HepG2 (cell line): Measurements from ENCODE around the gene WDR35. TPM values are rescaled to one million over a fixed set of nuclear protein-coding genes. Genes with fewer than 3 reads are reported as not detected.

Experiments used
- ATAC-seq: fragments of 200-7000 bp; cut with Tn5 transposase; 3 replicates; pipeline ENCODE4 v1.9.1; 2020; ENCODE audit warnings: mild to moderate bottlenecking, moderate library complexity
- BruUV-seq: library from RNA; stranded (reverse); fragments of 400-500 nt; replicated peaks from 2 replicates; lab custom pipeline; 2021; lab: Mats Ljungman, UMichigan
- CTCF ChIA-PET: fragments of 300-600 bp; formaldehyde crosslinking; extraction: SDS; loops from one replicate; lab custom pipeline; 2021; ENCODE audit warnings: low total read pairs, inconsistent platforms, low intra/inter-chr PET ratio; lab: Yijun Ruan, JAX
- POLR2A ChIA-PET: fragments of 350-600 bp; sonication (Branson Sonifier 250); formaldehyde crosslinking; loops from one replicate; lab custom pipeline; 2020; ENCODE audit warnings: antibody characterized with exemption, inconsistent platforms; lab: Yijun Ruan, JAX
- DNase-seq: peaks from one replicate; pipeline ENCODE4 v3.0.0-alpha.2; 2015; ENCODE audit warnings: low spot score
- FAIRE-seq: peaks from 3 replicates; lab custom pipeline; 2011; peaks lifted over from hg19 to GRCh38; lab: Jason Lieb, UNC
- H2AFZ ChIP-seq: one replicate; pipeline ENCODE4 v1.6.1; 2011; ENCODE audit warnings: low read length, inconsistent platforms
- H3K27ac ChIP-seq: fragments of 300-600 bp; 3 replicates; pipeline ENCODE4 v1.8.0; 2011; ENCODE audit warnings: mixed run types, mild to moderate bottlenecking, mixed read lengths, low read length, inconsistent platforms; ENCODE audit not compliant: insufficient read depth; ENCODE audit errors: extremely low read length
- H3K27me3 ChIP-seq, 2 experiments: fragments of 200-600 bp in 1 of 2; 2 replicates in 1 of 2; 3 replicates in 1 of 2; pipeline versions ENCODE4 v1.6.0 to v1.8.0; 2011; ENCODE audit warnings: low read length in 2 of 2, mild to moderate bottlenecking in 2 of 2, moderate library complexity in 2 of 2, inconsistent platforms in 1 of 2; ENCODE audit not compliant: insufficient read depth in 2 of 2, control insufficient read depth in 1 of 2
- H3K36me3 ChIP-seq, 2 experiments: fragments of 200-600 bp in 1 of 2; replicated peaks in 1 of 2; 2 replicates in 1 of 2; 3 replicates in 1 of 2; pipeline versions ENCODE4 v1.5.1 to v1.8.0; 2011; ENCODE audit warnings: low read length in 2 of 2, inconsistent platforms in 1 of 2; ENCODE audit not compliant: insufficient read depth in 2 of 2, control insufficient read depth in 1 of 2
- H3K4me1 ChIP-seq: 2 replicates; pipeline ENCODE4 v1.5.1; 2012; ENCODE audit warnings: low read length, inconsistent platforms; ENCODE audit not compliant: insufficient read depth
- H3K4me2 ChIP-seq: 2 replicates; pipeline ENCODE4 v1.6.0; 2011; ENCODE audit warnings: low read depth, low read length, inconsistent platforms
- H3K4me3 ChIP-seq, 3 experiments: fragments of 200-600 bp in 1 of 3; sonication (generic), shearing (Covaris generic) in 1 of 3; replicated peaks in 1 of 3; 2 replicates each; pipeline ENCODE4 v1.5.1; 2011 to 2016; ENCODE audit warnings: low read length in 3 of 3, inconsistent platforms in 2 of 3, low read depth in 2 of 3, mild to moderate bottlenecking in 2 of 3, control low read depth in 1 of 3, mixed read lengths in 1 of 3; ENCODE audit not compliant: insufficient read depth in 1 of 3
- H3K79me2 ChIP-seq: one replicate; pipeline ENCODE4 v1.6.1; 2011; ENCODE audit warnings: low read length, inconsistent platforms; ENCODE audit not compliant: insufficient read depth
- H3K9ac ChIP-seq: 2 replicates; pipeline ENCODE4 v1.6.0; 2011; ENCODE audit warnings: mild to moderate bottlenecking, low read depth, low read length, inconsistent platforms; ENCODE audit not compliant: insufficient read depth
- H3K9me3 ChIP-seq: 2 replicates; pipeline ENCODE4 v1.5.1; 2012; ENCODE audit warnings: mild to moderate bottlenecking, low read length
- H4K20me1 ChIP-seq: 2 replicates; pipeline ENCODE4 v1.6.0; 2011; ENCODE audit warnings: inconsistent platforms, mild to moderate bottlenecking, low read length, moderate library complexity; ENCODE audit not compliant: insufficient read depth
- ARID2 ChIP-seq: sonication (generic); formaldehyde crosslinking; IDR thresholded peaks from 2 replicates; pipeline ENCODE4 v1.8.1; 2022; ENCODE audit warnings: mild to moderate bottlenecking, missing genetic modification reagents, borderline replicate concordance
- DR1 ChIP-seq: sonication (generic); formaldehyde crosslinking; IDR thresholded peaks from 2 replicates; pipeline ENCODE4 v1.8.0; 2021; ENCODE audit warnings: mild to moderate bottlenecking, missing genetic modification reagents, inconsistent platforms
- GABPB1 ChIP-seq: IDR thresholded peaks from 2 replicates; pipeline ENCODE4 v1.6.1; 2016; ENCODE audit warnings: mild to moderate bottlenecking, missing genetic modification reagents, moderate library complexity, missing compliant biosample characterization
- HES4 ChIP-seq: sonication (generic); formaldehyde crosslinking; IDR thresholded peaks from 2 replicates; pipeline ENCODE4 v1.9.0; 2021; ENCODE audit warnings: mild to moderate bottlenecking, missing genetic modification reagents, borderline replicate concordance
- MAZ ChIP-seq, 2 experiments: sonication (generic) in 1 of 2; formaldehyde crosslinking in 1 of 2; IDR thresholded peaks; 2 replicates each; pipeline versions ENCODE4 v1.5.0 to v1.6.1; 2012 to 2020; ENCODE audit warnings: low read depth in 2 of 2, mild to moderate bottlenecking in 2 of 2, borderline replicate concordance in 1 of 2, improper control_type of control experiment in 1 of 2, low read length in 1 of 2, missing genetic modification reagents in 1 of 2, moderate library complexity in 1 of 2
- NR2C2 ChIP-seq: sonication (generic); formaldehyde crosslinking; IDR thresholded peaks from 2 replicates; pipeline ENCODE4 v1.4.0; 2020; ENCODE audit warnings: missing genetic modification reagents, mild to moderate bottlenecking, moderate library complexity, borderline replicate concordance
- RCOR2 ChIP-seq: IDR thresholded peaks from 2 replicates; pipeline ENCODE4 v1.6.1; 2016; ENCODE audit warnings: missing biosample characterization, missing genetic modification reagents
- SRSF9 ChIP-seq: fragments of 200-400 bp; formaldehyde crosslinking; IDR thresholded peaks from 2 replicates; pipeline ENCODE4 v1.6.1; 2018; ENCODE audit warnings: borderline replicate concordance, mild to moderate bottlenecking, low read depth, low read length; ENCODE audit not compliant: insufficient read depth, poor library complexity, severe bottlenecking
- ZNF563 ChIP-seq: sonication (generic); formaldehyde crosslinking; IDR thresholded peaks from 2 replicates; pipeline ENCODE4 v1.8.0; 2022; ENCODE audit warnings: mild to moderate bottlenecking, moderate library complexity, missing genetic modification reagents
- WGBS: methylation state at CpG from one replicate; pipeline ENCODE4 v1.1.6; 2017; ENCODE audit warnings: low lambda C conversion rate; 5-methylcytosine and 5-hydroxymethylcytosine counted together
- in situ Hi-C: cut with HindIII; loops from 2 replicates; pipeline ENCODE4 v1.10.0; 2017; ENCODE audit warnings: low pct_unique_long_range_greater_than_20kb; ENCODE audit not compliant: extremely low pct_ligation_motif_present
- intact Hi-C: fragments of 100-400 bp; cut with micrococcal nuclease; formaldehyde crosslinking; loops from one replicate; pipeline ENCODE4 v1.10.0; 2022; ENCODE audit not compliant: unreplicated experiment
- polyA plus RNA-seq, 8 experiments: library from polyadenylated mRNA; depleted of rRNA in 3 of 8; stranded (reverse) in 7 of 8; unstranded in 1 of 8; fragments of >200 nt; fragmentation: Illumina TruSeq in 4 of 8; extraction: Trizol in 4 of 8; gene quantifications; 2 replicates each; pipeline versions ENCODE4 v1.2.1 to v1.2.3, GENCODE V29; 2011 to 2016; ENCODE audit warnings: low read depth in 4 of 8, missing spikeins in 1 of 8, mixed read lengths in 1 of 8; ENCODE audit not compliant: insufficient read depth in 1 of 8
- total RNA-seq, 5 experiments: library from RNA; depleted of rRNA; stranded (reverse); fragments of >200 nt; fragmentation: Illumina TruSeq; extraction: Trizol; gene quantifications; 2 replicates each; pipeline ENCODE4 v1.2.3, GENCODE V29; 2016; ENCODE audit warnings: low read depth in 1 of 5
- TF ChIP-seq, protein P1 (sequence below): sonication (generic); formaldehyde crosslinking; IDR thresholded peaks from 2 replicates; pipeline ENCODE4 v1.5.0; 2020; ENCODE audit warnings: mild to moderate bottlenecking, missing genetic modification reagents, moderate library complexity
- TF ChIP-seq, protein P2 (sequence below): sonication (generic); formaldehyde crosslinking; IDR thresholded peaks from 2 replicates; pipeline ENCODE4 v1.5.1; 2020; ENCODE audit warnings: missing genetic modification reagents, mild to moderate bottlenecking, borderline replicate concordance
- TF ChIP-seq, protein P3 (sequence below): fragments of 450-650 bp; IDR thresholded peaks from 2 replicates; pipeline ENCODE4 v1.6.1; 2016

Gene WDR35
- total and polyA plus RNA-seq, 2 of the 13 experiments (the other 11 are each of a cell fraction or from before 2014, with no cell fraction given), result 11.1 to 19.6 TPM

DNA sequence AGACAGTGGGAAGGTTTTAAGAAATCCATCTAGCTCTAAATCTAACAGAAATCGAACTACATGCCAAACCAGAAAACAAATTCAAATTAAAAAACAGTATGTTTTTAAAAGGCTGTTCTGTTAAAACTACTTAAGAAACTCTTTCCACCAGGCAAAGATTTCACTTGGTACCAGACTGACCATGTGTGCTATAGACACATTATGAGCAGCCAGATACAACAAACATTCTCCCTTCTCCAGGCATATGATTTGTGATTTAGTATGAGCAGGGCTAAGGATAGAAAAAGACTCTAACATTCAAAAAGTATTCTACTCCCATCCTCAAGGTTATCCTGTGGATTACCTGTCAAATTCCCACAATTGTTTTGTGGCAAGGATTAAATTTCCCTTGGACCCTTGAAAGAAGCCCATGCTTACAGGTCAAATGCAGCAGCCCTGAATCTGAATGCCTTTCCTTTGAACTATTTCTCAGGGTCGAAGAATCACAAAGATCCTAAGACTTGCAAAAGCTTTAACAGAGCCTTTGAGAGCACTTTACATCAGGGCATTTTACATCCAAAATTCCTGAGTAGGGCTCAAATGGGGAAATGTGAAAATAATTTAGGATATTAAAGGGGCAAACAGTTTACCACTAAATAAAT lies 45.6 kb downstream of the WDR35 start (continued):
- TF ChIP-seq DR1 (CRISPR knock-in tag) (no peak), NR2C2 (CRISPR knock-in tag) (no peak), SRSF9 (no peak)
- TF ChIP-seq, all 625 proteins: peak for 0

DNA sequence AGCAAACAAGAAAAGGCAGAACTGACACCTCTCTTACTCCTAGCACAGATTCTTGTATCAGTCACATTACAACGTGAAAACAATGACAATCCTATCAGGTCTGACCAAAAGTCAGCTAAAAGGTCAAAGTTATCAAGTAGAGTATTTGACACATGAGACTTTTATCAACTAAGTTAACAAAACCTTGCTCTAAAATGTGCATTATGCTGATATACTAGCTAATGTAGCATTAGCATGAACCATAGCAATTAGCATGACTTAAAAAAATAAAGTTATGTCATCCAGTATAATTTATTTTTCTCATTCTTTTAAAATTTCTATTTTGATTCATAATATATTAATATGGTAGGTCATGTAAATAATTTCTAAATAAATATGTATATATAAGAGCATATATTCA lies 46.7 kb downstream of the WDR35 start:
- no peaks in the 10 kb centered on the region for H3K4me1 ChIP-seq
- CTCF ChIA-PET, result no interaction called here
- ATAC-seq (no peak), DNase-seq (no peak), FAIRE-seq (no peak)
- H2AFZ ChIP-seq, result no peak overlapping the region
- H3K9ac ChIP-seq, result no peak overlapping the region
- no peak overlapping the region for H3K4me2 ChIP-seq
- no peak overlapping the region for H3K4me3 ChIP-seq
- no TSS peak for BruUV-seq
- H3K27me3 ChIP-seq, result no peaks in the 10 kb centered on the region
- intact Hi-C loops (no loop called here), in situ Hi-C loops (no loop called here)
- H3K36me3 ChIP-seq, result peaks cover 5 to 32% of the 10 kb centered on the region in 2 experiments
- no peaks in the 10 kb centered on the region for H4K20me1 ChIP-seq
- WGBS, result 28% methylated on average over 1 of the region's 1 CpG
- H3K79me2 ChIP-seq, result no peaks in the 10 kb centered on the region
- TF ChIP-seq ZNF563 (CRISPR knock-in tag) (no peak), MAZ (IDR thresholded peaks at IDR 0.05; ENCODE audit: borderline replicate concordance, low read depth, low read length) (no peak), MAZ (CRISPR knock-in tag; IDR thresholded peaks at IDR 0.05; ENCODE audit: low read depth) (no peak), HES4 (CRISPR knock-in tag) (no peak), RCOR2 (no peak), ARID2 (no peak), GABPB1 (CRISPR knock-in tag) (no peak)
- TF ChIP-seq, protein P1, sequence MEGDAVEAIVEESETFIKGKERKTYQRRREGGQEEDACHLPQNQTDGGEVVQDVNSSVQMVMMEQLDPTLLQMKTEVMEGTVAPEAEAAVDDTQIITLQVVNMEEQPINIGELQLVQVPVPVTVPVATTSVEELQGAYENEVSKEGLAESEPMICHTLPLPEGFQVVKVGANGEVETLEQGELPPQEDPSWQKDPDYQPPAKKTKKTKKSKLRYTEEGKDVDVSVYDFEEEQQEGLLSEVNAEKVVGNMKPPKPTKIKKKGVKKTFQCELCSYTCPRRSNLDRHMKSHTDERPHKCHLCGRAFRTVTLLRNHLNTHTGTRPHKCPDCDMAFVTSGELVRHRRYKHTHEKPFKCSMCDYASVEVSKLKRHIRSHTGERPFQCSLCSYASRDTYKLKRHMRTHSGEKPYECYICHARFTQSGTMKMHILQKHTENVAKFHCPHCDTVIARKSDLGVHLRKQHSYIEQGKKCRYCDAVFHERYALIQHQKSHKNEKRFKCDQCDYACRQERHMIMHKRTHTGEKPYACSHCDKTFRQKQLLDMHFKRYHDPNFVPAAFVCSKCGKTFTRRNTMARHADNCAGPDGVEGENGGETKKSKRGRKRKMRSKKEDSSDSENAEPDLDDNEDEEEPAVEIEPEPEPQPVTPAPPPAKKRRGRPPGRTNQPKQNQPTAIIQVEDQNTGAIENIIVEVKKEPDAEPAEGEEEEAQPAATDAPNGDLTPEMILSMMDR (CRISPR knock-in tag), result no peak
- TF ChIP-seq, protein P2, sequence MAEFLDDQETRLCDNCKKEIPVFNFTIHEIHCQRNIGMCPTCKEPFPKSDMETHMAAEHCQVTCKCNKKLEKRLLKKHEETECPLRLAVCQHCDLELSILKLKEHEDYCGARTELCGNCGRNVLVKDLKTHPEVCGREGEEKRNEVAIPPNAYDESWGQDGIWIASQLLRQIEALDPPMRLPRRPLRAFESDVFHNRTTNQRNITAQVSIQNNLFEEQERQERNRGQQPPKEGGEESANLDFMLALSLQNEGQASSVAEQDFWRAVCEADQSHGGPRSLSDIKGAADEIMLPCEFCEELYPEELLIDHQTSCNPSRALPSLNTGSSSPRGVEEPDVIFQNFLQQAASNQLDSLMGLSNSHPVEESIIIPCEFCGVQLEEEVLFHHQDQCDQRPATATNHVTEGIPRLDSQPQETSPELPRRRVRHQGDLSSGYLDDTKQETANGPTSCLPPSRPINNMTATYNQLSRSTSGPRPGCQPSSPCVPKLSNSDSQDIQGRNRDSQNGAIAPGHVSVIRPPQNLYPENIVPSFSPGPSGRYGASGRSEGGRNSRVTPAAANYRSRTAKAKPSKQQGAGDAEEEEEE (CRISPR knock-in tag), result no peak
- TF ChIP-seq, protein P3, sequence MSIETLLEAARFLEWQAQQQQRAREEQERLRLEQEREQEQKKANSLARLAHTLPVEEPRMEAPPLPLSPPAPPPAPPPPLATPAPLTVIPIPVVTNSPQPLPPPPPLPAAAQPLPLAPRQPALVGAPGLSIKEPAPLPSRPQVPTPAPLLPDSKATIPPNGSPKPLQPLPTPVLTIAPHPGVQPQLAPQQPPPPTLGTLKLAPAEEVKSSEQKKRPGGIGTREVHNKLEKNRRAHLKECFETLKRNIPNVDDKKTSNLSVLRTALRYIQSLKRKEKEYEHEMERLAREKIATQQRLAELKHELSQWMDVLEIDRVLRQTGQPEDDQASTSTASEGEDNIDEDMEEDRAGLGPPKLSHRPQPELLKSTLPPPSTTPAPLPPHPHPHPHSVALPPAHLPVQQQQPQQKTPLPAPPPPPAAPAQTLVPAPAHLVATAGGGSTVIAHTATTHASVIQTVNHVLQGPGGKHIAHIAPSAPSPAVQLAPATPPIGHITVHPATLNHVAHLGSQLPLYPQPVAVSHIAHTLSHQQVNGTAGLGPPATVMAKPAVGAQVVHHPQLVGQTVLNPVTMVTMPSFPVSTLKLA, result no peak
- no peaks in the 10 kb centered on the region for H3K9me3 ChIP-seq
- no peak overlapping the region for H3K27ac ChIP-seq
- POLR2A ChIA-PET, result no interaction called here
